ENCODE results near the gene TBL1X.
"Not testable (repeated sequence)": the region's sequence is repeated elsewhere in the genome, so short reads cannot be mapped to it uniquely, and the experiment has no call there.

TBL1X gene

GRCh38 chrX:9464435-9465371 is at the start of gene TBL1X:
TSS of gene TBL1X (plus strand) at chrX:9465058. CDS start at chrX:9653587, 188,529 bp downstream.
- peak; percentile 63 for DNase-seq

DNA sequence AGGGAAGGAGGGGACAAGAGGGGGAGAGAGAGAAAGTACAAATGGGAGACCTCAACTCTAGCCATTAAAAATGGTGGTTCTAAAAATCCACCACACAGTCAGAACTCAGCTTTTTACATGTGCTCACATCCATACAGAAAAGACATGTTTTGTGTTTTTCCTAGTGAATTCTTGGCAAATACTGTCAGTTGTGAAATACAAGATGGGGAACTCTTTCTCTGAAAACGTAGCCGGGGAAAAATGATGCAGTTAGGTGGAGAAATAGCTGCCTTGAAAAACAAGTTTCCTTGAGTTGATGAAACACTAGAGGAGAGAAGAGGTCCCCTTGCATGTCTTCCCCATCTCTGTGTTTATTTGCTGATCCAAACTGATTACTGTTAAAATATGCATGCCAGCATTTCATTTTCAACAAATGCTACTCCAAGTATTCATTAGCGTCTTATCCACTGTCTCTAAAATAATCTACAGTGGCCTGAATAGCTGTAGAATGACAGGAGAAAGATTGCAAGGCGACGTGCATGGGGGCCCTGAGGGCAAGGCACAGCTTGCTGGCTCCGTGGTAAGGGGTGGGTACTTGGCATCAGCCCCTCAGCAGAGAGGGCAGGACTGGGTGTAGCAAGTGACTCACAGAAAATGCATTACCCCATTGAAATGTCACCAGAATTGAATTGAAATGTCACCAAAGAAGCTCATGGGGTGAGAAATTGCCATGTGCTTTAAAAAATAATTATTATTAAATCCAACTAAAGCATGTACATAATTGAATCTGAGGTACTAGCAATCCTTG is 48.1 kb upstream of the TBL1X start:
- DNase-seq: peak; percentile 41

DNA sequence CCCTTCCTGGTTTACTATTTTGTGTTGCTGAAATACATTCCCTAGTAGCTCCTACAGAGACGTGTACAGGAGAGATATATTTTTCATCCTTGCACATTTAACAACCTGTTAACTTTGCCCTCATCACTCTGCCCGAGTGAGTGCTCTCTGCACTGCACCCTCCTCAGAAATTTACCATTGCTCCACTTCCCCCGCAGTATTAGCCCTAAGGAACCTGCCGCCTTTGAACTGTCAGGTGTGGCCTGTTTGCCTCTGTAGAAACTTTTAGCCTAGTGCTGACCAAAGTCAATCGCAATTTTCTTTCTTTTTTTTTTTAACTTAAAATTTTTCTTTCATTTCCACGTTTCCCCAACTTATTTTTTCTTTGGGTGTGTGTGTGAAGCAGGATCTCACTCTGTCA is 46.6 kb upstream of the TBL1X start:
- no peak for DNase-seq

- DNase-seq: peak; percentile 39
Measured at GRCh38 chrX:9420275-9421265, 44.3 kb upstream of the TBL1X start.

GRCh38 chrX:9429767-9430166 is 35.1 kb upstream of the TBL1X start:
- DNase-seq: no peak

DNA sequence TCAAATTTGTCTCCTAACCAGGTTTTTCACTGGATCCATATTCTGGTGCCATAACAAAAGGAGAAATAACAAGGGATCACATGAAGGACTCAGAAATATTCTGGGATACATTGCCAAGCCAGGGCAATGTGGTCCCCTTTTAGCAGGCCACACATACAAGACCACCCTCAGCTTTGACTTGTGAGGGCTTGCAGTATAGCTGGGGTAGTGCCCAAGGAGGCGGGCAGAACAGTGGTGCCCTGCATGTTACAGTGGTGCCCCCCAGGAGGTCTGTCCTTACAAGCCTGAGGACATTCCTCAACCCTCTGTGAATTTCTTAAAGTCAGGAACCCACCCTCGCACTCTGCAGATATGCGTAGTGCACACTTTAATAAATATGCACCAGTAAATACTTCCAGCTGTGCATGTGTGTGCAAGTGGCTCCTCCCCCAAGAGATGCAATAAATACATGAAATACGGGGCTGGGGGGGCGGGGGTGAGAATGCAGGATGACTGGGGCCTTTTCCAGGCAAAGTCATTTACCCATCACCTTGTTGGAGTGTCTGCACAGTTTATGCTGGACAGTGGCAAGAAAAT is 34.4 kb upstream of the TBL1X start:
- peak; percentile 44 for DNase-seq

DNA sequence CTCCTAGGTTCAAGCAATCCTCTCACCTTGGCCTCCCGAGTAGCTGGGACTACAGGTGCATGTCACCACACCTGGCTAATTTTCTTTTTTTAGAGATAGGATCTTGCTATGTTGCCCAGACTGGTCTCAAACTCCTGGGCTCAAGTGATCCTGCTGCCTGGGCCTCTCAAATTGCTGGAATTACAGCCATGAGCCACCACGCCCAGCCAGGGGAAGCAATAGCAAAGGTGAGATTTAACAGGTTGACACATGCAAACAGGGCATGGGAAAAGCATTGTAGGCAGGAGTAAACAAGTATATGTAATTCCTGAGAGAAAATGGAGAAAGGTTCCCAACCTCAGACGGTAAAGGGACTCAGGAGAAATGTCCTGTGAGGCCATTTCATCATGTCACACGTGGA is 33.6 kb upstream of the TBL1X start:
- DNase-seq: no peak

GRCh38 chrX:9433596-9433995 is 31.3 kb upstream of the TBL1X start:
- no peak for DNase-seq

DNA sequence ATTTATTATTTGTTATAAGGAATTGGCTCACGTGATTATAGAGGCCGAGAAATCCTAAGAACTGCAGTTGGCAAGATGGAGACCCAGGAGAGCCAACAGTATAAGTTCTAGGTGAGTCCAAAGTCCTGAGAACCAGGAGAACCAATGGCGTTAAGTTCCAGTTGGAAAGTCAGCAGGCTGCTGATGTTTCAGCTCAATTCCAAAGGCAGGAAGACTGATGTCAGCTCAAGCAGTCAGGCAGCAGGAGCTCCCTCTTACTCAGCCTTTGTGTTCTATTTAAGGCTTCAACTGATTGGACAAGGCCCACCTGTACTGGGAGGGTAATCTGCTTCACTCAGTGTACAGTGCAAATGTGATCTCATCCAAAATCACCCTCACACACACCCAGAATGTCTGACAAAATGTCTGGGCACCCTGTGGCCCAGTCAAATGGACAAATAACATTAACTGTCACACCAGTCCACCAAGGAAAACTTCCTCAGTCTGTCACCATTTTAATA is 30.8 kb upstream of the TBL1X start:
- DNase-seq: no peak

DNA sequence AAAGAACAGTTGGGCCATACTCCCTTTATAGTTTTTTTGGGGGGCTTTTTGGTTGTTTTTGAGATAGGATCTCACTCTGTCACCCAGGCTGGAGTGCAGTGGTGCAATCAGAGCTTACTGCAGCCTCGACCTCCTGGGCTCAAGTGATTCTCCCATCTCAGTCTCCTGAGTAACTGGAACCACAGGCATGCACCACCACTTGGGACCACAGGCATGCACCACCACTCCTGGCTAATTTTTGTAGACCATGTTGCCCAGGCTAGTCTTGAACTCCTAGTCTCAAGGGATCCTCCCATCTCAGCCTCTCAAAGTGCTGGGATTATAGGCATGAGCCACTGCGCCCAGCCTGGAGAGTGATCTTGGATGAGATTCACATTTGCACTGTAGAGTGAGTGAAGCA is 29.8 kb upstream of the TBL1X start:
- DNase-seq: peak; percentile 40

- DNase-seq: no peak
Measured at GRCh38 chrX:9436812-9437211, 28.0 kb upstream of the TBL1X start.

- DNase-seq: peak; percentile 38
Measured at GRCh38 chrX:9438933-9439494, 25.8 kb upstream of the TBL1X start.

DNA sequence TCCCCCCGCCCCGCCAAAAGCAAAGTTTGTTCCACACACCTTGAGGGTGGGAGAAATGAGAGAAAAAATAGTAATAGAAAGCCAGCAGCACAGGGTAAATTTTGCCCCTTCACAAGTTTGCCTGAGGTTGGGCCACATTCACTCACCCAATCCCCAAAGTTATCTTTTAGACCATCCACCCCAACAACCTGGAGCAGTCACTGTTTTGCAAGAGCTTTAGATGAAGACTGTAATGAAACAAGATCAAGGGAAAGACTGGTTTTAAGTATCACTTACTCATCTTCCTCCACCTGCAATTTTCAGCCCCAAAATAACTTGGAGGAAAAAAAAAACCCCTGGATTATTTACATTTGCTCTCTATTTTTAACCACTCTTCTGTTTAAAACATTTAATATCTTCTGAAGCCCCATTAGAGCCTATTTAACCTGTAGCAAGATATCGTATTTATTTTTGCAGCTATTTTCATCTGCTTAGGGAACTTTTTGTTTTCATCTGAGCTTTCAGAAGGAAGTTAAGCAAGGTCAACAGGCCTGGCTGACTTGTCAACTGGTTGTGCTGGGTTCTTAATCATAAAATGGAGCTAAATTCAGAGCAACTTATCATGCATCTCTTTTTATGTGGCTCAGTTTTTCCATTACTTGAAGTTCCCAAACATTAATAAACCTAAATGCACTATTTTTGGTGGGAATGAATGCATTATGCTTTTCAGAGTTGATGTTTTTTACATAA is 24.6 kb upstream of the TBL1X start:
- DNase-seq: no peak

DNA sequence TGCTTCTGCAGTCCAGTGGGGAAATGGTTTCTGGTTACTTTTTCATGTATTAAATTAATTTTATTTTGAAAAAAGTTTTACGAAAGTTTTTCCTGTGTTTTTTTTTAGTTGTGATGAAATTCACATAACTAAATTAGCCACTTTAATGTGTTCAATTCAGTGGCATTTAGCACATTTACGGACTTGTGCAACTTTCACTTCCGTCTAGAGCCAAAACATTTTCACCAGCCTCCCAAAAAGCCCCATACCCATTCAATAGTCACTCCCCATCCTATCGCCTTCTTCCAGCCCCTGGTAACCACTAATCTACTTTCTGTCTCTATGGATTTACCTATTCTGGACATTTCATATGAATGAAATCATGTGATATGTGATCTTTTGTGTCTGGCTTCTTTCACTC is 22.8 kb upstream of the TBL1X start:
- no peak for DNase-seq

GRCh38 chrX:9443327-9443726 is 21.5 kb upstream of the TBL1X start:
- DNase-seq: no peak

DNA sequence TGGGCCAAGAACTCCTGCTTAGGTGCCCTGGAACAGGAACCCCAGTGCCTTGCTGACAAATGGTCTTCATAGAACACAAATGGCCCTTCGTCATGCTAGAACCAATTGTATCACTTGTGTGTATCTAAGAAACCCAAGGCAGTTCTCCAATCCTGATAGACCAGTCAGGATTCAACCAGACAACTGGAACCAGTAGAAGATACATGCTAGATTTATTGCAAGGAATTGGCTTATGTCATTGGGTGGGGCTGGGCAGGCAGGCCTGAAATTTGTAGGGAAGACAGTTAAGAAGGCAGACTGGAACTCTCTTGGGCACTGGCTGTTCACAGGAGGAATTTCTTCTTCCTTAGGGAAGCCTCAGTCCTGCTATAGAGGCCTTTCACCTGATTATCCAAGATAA is 17.0 kb upstream of the TBL1X start:
- DNase-seq: no peak

DNA sequence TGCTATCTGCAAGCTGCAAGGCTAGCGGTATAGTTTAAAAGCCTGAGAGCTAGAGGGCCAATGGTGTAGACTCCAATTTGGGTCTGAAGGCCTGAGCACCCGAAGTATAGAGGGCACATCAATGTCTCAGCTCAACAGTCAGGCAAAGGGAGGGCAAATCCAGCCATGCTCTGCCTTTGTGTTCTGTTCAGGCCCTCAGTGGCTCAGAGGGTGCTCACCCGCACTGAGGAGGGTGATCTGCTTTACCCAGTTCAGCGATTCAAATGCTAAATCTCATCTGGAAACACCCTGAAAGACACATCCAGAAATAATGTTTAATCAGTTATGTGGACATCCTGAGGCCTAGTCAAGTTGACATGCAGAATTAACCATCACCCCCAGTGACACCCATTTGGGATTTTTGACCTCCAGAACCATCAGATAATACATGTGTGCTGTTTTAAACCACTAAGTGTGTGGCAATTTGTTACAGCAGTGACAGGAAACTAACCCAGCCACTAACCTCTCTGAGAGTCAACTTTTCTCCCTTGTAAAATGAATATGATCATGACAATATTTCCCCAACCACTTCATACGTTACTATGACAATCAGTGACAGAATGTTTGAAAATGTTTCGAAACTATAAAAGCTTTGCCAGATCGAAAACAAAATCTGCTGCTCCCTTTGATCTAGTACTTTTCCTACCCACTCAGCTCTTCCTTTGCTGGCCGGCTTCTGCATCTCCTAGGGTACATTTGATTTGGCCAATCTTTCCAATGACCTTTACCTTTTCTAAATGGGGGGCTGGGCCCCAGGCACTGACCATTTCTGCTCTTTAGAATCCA is 8.4 kb upstream of the TBL1X start:
- DNase-seq: no peak

GRCh38 chrX:9458034-9458433 is 6.8 kb upstream of the TBL1X start:
- not testable (repeated sequence) for DNase-seq

GRCh38 chrX:9458516-9459078 is 6.3 kb upstream of the TBL1X start:
- DNase-seq: no peak
